HG03064 (cell line): ENCODE results near the gene COL6A1.
"Not testable (repeated sequence)": the region's sequence is repeated elsewhere in the genome, so short reads cannot be mapped to it uniquely, and the experiment has no call there.

ENCODE experiments used
- ATAC-seq: cut with Tn5 transposase; IDR thresholded peaks from one replicate; pipeline ENCODE4 v1.9.1; 2021; ENCODE audit warnings: low read depth; ENCODE audit not compliant: unreplicated experiment

Gene COL6A1

DNA sequence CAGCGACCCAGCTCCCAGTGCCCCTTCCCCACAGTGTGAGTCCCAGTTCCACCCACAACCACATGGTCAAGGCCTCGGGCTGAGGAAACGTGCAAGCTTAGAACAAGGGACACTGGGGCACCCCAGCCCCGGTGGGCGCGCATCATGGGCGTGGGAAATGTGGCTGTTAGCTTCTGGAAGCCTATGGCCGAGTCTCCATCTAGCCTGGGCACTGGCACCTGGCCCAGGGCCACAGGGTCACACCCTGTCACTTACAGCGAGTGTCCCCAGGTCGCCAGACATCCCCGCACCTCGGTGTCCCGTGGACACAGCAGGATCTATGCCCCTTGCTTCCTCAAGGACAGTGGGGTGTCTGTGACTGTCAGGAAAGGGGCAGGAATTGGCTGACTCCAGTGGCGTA, 37.0 kb upstream of the COL6A1 start:
- no peak for ATAC-seq

DNA sequence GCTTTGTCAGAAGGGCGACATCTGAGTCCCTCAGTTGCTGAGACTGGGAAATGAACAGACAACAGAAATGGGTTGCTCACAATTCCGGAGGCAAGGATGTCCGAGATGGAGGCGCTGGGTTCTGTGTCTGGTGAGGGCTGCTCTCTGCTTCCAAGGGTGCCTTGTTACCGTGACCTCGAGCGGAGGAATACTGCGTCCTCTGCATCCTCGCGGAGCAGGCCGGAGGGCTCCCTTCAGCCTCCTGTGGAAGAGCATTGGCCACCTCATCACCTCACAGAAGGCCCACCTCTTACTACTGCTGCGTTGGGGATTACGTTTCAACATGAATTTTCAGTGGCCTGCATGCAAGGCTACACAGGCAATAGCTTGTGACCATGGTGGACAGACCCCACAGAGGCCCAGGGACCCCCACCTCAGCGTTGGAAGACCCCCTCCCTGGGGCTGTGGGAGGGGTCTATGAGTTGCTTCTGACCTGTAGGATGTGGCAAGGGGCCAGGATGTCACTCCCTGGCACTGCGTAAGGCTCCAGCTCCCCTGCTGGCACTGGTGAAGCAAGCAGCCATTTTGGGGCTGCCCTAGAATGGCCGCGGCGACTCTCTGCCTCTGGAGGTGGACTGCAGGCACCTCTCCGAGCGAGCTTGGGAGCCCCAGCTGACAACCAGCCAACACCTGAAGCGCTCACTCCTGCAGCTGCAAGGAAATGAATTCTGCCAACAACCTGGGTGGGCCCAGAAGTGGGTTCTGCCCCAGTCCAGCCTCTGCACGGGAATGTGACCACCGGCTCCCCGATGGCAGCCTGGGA, 36.3 kb upstream of the COL6A1 start:
- no peak for ATAC-seq

DNA sequence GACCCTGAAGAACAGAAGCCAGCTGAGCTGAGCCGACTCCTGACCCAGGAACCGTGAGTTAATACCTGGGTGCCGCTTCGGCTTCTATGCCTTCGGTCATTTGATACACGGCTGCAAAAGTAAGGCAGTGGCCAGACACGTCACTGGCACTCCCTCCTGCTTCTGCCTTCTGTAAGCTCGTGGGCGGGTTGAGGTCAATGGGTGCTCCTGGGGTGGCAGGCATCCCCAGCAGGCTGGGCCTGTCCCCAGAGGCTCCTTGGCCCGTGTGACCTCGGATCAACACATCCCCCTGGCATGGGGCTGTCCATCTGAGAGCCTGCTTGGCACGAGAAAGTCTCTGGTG, 35.7 kb upstream of the COL6A1 start:
- ATAC-seq, result no peak

DNA sequence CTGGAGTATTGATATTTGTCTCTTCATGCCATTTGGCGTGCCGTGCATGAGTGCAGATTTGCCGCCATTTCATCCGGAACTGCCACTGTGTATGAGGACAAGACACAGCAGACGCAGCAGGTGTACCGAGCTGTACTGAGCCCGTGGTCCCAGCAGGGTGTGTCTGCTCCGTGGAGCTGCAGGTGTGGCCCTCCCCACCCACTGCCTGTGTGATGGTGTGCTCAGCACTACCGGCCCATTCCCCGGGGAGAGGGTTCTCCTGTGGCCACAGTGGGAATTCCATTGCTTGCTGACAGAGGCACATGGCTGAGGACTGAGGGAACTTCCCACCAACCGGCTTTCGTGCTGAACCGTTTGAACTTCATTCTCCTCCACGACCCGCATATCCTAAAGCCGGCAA, 34.3 kb upstream of the COL6A1 start:
- ATAC-seq, result no peak

DNA sequence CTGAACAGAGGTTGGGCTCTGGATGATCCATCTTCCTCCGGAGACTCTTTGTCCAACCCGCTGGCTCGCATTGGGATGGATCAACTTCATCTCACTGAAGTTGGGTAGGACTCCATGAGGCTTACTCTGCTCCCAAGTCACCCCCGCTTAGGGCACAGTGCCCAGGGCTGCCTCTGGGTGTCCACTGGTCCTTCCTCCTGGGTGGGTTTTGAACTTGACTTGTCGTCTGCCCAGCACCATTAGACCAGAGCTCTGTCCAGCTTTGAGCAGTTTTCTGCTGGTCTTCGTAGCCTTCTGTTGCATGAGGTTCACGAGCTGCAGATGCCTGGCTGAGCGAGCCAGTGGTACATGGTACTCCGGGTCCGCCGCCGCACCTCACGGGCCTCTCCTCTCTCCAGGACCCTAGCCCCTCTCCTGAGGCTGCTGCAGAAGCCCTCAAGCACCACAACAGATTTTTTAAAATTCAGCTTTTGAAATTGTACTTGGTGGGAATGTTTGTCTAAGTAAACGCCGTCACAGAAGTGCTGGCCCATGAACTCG, 33.8 kb upstream of the COL6A1 start:
- no peak for ATAC-seq

DNA sequence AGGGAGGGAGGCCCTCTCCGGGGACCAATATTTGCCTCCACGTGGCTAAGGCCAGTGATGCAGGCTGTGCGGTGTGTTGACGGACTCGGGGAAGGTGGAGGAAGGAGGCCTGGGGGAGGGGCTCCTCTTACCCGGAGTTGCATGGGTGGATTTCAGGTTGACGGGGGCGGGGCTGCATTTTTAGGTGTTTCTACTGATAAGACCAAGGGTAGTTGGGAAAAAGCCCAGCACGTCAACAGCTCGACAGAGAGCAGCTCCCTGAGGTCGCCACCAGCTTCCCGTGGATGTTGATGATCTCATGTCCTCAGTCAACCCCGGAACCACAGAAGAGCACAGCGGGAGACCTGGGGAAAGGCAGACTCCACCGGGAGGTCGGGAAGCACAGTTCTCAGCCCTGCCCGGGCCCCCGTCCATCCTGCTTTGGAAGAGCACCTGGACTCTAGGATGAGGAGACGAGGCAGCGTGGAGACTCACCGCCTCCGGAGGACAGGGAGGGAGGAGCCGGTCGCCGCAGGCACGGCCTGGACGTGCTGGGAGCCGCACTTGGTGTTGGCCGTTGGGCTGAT, 32.9 kb upstream of the COL6A1 start:
- no peak for ATAC-seq

DNA sequence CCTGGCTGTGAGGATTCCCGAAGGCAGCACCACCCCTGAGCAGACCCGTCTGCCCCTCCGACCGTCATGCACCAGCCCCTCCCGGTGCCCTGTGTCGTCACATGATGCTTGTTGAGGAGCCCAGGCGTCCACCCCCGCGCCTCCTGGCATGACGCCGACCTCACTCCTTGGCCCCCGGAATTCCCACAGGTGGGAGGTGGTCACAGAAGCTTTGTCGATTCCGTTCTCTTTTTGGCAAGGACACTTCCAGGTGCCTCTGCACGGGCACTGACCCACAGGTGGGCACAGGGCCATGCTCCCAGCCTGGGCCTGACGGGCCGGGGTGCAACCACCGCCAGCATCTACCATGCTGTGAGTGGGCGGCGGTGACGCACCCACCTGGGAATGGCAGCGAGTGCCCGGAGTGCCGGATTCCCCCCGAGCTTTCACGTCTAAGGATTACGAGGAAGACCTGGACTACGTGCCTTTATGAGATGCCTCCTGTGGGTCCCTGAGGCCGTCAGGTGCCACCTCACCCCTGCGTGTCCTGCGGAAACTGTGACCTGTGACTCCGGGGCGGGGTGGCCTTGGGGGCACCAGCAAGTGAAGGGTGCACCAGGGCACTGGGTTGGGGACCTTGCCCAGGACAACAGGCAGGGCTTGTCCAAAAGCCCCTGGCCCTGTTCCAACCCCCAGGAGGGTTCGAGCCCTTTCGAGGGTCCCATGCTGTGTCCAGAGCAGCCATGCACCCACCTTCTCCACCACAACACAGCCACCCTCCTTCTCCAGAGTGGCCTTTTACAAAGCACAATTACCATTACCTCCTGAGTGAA, 31.4 kb upstream of the COL6A1 start:
- no peak for ATAC-seq

DNA sequence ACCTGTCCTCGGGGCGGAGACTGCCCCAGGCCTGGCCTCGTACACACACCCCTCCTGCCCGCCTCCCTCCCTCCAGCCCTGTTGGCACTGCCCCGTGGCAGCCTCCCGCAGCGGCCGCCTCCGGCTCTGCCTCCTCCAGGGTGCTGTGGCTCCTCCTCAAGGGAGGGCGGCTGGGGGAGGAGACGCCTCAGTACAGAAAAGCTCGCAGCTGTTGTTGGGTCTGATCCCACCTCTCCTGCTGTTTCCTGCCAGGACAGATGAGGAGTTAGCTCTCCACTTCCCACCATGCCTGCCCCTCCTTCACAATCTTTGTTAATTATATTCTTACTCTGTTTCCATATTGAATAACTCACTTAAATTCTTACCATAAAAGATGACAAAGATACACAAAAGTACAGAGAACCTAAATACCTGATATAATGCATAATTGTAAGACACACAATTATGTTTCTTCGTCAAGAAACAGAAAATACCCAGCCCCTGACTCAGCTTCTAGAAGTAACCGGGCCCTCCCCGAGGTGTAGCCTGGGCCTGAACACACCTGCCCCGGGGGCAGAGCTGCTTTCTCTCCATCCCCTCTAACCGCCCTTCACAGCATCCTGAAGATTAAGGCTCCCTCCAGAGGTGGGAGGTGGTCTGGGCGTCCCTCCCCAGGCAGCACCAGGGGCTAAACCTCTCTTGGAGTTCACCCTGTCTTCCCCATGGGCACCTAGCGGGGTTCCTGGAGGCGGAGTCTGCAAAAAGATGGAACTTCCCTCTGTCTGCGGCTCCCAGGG, 30.6 kb upstream of the COL6A1 start:
- ATAC-seq, result no peak

DNA sequence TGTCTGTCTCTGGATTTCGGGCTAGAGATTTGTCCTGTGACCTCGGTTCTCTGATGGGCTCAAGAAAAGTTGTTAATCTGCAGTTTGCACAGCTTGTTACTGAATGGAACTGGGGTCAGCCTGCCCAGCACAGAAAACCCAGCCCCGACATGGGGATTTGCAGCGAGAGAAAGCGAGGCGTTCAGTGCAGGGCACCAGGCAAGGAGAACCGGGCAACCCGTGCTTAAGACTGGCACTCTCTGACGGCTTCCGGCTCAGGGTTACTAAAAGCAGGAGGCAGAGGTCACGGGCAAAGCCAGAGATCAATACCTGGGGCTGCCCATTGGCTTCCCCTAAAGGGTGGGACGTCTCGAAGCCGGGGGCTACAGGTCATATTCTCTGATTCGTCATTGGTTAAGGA, 29.9 kb upstream of the COL6A1 start:
- no peak for ATAC-seq

DNA sequence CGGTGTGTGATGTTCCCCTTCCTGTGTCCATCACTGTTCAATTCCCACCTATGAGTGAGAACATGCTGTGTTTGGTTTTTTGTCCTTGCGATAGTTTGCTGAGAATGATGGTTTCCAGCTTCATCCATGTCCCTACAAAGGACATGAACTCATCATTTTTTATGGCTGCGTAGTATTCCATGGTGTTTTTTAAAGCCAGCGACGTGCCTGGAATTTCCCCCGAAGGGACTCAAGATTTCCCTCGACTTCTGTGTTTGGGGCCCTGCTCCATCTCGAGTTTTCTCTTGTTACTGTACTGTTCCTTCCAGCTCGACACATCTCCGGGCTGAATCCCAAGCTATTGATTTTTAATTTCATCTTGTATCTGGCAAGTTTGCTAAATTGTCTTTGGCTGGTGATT, 29.0 kb upstream of the COL6A1 start:
- ATAC-seq, result not testable (repeated sequence)

DNA sequence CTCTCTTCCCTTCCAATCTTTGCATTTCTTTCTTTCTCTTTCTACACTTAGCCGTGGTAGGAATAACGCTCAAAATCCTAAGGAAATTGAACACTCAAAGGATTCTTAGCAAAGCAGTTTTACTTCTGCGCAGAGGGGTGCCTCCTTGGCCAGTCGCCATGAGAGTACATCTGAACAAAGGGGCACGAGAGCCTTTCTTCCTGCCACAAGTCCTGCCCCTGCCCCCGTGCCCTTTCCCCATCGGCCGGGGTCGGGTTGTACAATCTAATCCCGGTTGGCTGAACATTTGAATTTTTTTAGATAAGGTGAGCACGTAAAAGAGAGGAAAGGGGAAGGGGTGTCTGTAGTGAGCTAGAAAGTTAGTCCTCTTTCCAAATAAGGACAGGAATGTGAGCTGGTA, 28.6 kb upstream of the COL6A1 start:
- no peak for ATAC-seq

DNA sequence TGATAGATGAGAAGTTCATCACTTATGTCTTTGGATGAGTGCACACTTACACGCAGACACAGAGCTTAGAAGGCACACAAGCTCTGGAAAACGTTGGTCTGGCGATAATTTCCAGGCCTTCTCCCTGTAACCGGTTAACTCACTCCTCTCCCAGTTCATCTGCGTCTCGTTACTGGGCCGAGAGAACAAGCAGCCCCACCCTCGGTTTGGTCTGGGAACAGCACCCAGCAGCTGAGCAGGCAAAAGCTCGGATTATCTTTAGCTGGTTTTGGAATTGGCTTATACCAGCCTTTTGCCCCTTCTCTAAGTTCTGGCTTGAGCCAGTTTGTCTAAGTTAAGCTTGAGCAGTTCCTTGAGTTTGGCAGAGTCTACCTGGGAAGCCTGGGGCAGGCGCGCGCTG, 27.3 kb upstream of the COL6A1 start:
- ATAC-seq, result no peak

DNA sequence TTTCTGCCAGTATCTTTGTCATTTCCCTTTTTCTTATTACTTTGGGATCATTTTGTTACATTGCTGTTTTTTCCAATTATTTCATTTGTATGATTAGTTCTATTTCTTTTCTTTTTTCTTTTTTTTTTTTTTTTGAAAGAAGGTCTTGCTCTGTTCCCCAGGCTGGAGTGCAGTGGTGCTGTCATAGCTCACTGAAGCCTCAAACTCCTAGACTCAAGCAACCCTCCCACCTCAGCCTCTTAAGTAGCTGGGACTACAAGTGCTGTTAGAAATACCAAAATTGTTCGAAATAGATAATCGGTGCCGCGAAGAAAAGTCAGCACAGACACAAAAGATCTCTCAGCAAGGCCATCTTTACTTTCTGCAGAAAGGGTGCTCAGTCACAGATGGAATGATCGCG, 26.6 kb upstream of the COL6A1 start:
- no peak for ATAC-seq

DNA sequence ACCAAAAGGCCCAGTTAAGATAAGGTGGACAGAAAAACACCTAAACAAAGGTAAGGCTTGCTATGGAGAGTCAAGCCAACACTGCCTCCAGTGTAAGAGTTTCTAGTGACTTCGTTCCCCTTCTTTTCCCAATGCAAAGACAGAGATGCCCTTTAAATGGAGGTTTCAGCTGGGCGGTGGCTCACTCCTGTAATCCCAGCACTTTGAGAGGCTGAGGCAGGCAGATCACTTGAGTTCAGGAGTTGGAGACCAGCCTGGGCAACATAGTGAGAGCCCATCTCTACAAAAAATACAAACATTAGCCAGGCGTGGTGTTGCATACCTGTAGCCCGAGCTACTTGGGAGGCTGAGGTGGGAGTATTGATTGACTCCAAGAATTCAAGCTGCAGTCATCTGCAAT, 24.0 kb upstream of the COL6A1 start:
- no peak for ATAC-seq

DNA sequence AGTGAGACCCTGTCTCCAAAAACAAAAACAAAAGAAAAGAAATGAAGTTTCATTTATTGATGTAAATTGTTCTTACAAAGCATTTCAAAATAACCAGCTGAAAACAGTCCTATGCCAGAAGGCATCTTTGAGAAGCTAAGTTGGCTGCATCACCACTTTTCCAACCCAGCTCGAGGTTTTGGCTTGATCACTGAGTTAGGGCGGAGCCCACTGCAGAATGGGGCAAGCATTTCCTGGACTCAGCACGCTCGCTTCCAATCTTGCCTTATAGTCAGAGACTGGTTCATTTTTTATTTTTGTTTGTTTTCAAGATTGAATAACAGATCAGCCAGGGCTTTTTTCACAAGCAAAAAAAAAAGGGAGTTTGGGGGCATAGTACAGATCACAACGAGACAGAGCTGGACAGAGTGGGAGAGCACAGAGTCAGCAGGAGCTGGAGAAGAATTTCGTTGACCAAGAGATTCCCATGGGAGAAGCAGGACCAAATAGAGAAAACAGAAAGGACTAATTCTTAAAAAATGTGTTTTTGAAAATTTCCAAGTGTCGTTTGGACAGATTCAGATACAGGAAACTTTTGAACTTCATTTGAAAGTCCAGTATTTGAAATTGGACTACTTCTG, 23.5 kb upstream of the COL6A1 start:
- no peak for ATAC-seq

DNA sequence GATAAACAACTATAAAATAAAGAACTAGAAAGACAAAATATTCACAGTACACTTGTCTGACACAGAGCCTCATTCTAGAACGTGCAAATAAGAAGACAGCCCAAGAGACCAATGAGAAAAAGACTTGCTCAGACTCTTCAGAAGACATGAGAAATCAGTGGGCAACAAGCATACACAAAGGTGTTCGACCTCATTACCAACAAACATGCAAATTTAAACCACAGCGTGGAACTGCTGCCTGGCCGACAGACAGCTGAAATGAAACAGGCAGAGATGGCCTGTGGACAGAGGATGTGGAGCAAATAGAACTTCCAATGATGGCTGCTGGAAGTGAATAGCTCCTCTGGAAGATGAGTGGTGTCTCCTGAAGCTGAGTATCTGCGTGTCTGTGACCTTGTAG, 22.4 kb upstream of the COL6A1 start:
- ATAC-seq, result no peak

DNA sequence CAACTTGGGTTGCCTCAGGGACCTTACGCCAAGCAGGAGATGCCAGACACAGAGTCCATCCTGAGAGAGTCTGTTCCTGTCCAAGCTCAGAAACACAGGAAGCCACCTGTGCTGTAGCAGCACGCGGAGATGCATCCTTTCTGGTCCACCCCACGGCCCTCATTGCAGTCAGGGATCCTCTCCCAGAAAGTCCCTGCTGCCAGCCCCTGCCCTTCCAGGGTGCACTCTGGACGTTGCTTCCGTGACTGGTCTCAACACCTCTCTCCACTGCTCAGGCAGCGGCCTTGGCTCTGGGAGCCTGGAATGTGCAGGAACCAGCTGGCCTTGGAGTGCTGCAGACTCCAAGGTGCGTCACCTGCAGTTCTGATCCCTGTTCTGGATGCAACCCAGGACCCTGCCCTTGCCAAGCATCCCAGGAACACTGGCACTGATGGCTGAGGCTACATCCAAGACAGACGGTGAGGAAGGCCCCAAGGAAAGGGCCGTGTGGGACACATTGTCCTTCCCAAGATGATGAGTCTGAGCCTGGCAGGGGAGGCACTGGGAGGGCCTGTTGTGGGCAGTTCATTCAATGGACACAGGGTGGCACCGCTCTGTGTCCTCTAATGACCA, 21.7 kb upstream of the COL6A1 start:
- ATAC-seq, result no peak

DNA sequence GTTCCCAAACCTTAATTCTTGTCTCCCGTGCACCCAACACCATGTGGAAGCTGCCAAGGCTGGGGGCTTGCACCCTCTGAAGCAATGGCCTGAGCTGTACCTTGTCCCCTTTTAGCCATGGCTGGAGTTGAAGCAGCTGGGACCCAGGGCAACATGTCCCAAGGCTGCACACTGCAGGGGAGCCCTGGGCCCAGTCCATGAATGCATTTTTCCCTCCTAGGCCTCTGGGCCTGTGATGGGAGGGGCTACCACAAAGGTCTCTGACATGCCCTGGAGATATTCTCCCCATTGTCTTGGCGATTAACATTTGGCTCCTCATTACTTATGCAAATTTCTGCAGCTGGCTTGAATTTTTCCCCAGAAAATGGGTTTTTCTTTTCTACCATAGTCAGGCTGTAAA, 20.2 kb upstream of the COL6A1 start:
- ATAC-seq, result not testable (repeated sequence)

DNA sequence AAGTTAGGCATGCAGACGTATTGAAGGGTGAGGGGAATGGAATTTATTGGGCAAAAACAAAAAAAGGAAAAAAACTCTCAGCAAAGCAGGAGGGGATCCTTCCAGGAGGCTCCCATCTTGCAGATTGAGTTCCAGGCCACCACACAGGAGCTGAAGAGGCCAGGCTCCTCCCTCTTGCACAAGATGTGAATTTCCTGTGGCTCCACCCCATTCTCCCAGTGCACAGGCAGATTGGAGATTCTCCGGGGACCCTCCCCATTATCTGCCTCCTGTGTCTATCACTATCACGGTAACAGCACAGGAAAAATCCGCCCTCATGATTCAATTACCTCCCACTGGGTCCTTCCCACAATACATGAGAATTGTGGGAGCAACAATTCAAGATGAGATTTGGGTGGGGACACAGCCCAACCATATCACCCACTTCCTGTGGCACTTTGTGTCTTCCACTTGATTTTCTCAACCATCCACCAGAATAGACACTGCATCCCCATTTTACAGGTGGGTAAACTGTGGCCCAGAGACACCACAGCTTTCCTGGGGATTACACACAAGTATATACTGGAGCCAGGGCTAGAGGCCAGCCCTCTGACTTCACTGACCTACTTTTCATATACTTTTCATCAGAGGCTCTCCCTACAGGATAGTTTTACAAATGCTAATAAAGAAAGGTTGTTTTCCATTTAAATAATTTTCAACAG, 18.9 kb upstream of the COL6A1 start:
- ATAC-seq, result no peak

DNA sequence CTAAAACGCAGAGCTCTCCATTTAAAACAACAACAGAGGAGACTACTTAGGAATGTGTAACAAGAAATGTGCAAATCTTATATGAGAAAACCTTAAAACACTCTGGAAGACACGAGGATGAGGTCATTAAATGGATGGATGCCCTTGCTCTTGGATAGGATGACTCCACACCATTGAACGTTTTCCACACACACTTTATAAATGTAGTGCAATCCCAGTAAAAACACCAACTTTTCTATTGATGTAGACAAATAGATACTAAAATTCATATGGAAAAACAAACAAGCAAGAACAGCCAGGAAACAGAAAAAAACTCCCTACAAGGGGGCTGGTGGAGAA, 18.4 kb upstream of the COL6A1 start:
- no peak for ATAC-seq
